NCI-H1436 treated with DMSO at 0.1 percent for 48 hours (cell line): ENCODE results near the gene SLC6A17.

Experiments used
- DNase-seq: peaks from one replicate; lab custom pipeline; 2025; lab: John Stamatoyannopoulos, UW

SLC6A17 gene

DNA sequence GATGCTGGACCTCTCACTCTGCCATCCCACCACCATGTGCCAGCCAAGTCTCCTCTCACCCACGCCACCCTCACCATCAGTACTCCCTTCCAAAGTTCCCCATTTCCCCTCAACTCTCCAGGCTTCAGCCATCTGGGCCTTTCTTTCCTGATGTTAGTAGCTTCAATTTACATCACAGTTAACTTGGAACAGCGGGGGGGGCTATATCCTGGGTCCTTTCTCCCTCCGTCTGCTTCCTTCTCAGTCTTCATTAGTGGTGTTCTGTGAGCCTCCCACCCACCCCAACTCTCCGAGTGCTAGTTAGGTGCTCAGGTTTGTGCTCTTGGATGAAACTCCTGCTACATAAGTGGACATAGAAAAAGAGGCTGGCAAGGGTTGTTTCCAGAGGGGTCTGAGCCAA is 91.8 kb downstream of the SLC6A17 start:
- DNase-seq, result no peak

DNA sequence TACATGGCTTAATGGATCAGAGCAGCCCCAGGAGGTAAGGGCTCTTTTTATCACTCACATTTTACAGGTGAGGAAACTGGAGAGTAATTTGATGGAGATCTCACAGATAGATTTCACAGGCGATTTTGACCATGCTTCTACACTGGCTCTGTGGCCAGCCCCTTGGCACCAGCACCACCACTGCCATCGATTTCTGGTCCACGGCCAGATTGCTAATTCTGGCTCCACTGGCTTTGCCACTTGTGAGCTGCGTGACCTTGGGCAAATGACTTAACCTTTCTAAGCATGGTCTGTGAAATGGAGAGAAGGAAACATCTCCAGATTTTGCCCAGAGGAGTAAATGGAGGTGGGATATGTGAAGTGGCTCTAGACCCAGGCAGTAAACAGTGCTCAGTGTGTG is 92.4 kb downstream of the SLC6A17 start:
- DNase-seq, result no peak

DNA sequence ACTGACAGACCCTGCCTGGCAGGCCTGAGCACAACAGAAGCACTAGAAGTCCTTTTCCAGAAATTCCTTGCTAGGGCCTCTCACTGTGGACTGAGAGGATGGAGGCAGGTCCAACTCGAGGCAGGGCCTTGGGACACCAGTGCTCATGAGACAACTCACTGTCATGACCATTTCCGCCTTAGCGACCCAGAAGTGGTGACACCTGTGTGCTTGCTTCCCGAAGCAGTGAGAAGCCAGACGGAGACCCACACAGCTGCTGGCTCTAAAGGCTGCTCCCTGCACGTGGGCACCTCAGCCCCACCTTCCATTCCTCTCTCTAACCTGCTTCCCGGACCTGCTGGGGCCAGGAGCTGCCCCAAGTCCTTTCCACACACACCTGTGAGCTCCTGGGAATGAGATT is 92.9 kb downstream of the SLC6A17 start:
- no peak for DNase-seq

DNA sequence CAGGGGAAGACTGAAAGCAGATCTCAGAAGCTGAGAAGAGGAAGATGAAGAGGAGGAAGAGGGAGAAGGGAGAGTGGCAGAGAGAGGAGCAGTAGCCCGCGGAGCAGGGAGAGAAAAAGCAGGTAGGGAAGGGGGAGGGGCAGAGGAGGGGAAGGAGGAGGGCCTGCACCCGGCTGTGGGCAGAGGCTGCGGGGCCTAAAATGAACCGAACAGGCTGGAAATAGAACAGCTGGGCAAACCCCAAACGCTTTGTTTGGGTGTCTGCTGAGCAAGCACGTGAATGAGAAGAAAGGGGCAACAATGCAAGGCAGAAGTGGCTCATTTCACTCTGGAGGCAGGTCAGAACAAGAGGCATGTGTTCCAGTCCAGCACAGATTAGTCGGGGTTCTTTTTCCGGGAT is 93.3 kb downstream of the SLC6A17 start:
- no peak for DNase-seq

DNA sequence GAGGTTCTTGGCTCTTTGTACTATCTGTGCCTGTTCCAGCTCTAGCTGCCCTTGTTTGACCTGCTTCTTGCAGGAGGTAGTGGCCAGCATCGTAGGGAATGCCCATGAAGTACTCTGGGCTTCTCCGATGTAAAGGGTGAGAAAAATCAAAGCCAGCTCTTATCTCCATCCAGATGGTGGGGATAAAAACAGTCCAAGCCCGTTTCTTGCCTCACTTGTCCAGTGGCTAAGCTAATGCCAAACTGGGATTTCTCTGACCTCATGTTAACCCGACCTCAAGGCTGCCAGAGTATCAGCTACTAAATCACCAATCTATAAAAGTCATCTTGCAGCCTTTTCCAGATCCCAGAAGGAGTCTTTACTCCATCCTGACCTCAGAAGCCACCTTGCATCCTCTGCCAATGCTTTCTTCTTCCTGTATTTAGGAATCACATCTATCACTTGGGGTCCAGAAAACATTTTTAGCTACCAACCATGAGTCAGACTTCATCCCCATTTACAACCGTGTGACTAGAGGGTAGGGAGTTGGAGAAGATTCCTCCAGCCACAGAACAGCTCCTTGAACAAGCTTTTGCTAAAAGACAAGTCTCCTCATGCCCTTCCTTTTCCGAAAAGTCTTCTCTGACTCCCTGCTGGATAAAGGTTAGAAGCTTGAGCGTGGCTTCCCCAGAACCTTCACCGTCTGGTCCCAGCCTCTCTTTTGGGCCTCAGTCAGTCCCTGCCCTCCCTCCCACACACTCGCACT is 95.8 kb downstream of the SLC6A17 start:
- no peak for DNase-seq

DNA sequence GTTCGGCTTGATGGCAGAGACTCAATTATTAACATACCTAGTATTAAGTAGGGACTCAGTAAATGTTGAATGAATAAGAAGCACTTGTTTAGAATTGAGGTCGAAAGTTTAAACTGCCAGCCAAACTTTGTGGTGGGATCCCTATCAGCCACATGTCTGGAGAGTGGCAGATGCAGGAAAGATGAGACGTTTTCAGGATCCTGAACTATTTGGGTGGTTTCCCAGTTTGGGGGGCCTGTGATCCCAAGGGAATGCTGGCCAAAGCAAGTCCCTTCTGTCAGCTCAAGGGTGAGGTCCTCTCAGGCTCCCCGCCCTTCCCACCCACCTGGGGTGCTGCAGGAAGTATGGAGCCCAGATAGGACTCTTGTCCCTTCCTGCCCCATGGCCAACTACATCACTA is 98.5 kb downstream of the SLC6A17 start:
- DNase-seq, result no peak

DNA sequence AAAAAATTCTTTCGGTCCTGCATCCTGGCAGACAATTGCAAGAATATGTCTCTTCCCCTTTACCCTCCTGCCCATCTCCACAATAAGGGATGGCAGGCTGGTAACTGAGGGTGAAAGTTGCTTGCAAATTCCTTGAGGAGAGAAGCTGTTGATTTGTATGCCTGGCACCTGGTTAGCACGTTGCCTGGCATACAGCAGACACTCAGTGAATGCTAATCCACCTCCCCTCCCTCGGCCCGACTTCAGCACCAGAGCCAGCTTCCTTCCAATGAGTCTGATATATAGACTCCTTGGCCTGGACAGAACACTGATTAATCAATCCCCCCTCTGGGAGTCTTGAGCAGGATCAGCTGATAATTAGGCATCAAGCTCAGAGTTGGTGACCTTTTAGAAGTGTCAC is 99.0 kb downstream of the SLC6A17 start:
- no peak for DNase-seq

DNA sequence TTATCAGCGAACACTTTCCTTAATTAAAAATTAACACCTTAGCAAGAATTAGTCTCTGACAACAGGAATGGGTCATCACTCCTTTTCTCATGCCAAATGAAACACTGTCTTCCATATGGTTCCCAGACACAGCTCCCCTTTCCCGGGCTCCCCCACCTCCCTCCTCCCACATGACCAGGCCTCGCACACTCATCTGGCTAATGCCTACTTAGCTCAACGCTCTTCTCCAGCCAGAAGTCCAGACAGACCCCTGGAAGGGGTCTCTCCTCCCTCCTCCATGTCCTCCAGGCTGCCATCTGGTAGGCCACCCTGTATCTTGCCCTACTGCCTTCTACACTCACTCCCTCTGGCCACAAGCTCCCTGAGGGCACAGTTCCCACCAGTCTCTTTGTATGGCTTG is 99.7 kb downstream of the SLC6A17 start:
- DNase-seq, result no peak

DNA sequence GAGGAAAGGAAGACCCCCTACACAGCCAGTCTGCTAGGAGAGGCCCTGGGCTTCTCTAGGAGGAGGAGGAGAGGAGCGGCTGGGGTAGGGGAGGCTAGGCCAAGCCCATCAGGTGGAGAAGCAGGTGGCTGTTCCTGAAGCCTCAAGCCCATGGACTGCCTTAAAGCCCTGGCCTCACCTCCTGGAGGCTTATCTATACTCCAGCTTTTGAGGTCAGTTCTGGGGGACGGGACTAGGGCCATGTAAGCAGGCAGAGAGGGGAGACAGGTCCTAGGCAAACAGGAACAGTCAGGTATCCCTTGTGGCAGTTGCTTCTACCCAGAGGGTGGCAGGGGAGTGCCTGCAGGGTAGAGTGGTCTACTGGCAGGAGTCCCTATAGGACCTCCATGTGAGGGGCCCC is 100.5 kb downstream of the SLC6A17 start:
- no peak for DNase-seq
